HCT116 (cell line): Measurements from ENCODE around the gene KIF1A. TPM values are rescaled to one million over a fixed set of nuclear protein-coding genes. Genes with fewer than 3 reads are reported as not detected.

Experiments used
- ATAC-seq: fragments of 200-7000 bp; cut with Tn5 transposase; 2 replicates; pipeline ENCODE4 v1.9.1; 2020; ENCODE audit warnings: mild to moderate bottlenecking, moderate library complexity
- BruUV-seq: library from RNA; stranded (reverse); fragments of 400-500 nt; replicated peaks from 2 replicates; lab custom pipeline; 2021; lab: Mats Ljungman, UMichigan
- CTCF ChIA-PET: fragments of 300-600 bp; sonication (Branson Sonifier 250); formaldehyde crosslinking; loops from one replicate; lab custom pipeline; 2021; ENCODE audit warnings: antibody characterized with exemption; lab: Charles Lee
- POLR2A ChIA-PET: fragments of 300-600, 350-600 bp; sonication (Branson Sonifier 250); formaldehyde crosslinking; loops from one replicate; lab custom pipeline; 2021; ENCODE audit warnings: antibody characterized with exemption; lab: Charles Lee
- RAD21 ChIA-PET, 2 experiments: fragments of 300-600 bp; sonication (Branson Sonifier 250); formaldehyde crosslinking; loops; one replicate each; lab custom pipeline; 2023; ENCODE audit warnings: low total read pairs in 2 of 2; ENCODE audit not compliant: uncharacterized antibody in 2 of 2, unreplicated experiment in 2 of 2, low non-redundant PET in 1 of 2; lab: Charles Lee
- DNase-seq: peaks from one replicate; pipeline ENCODE4 v3.0.0-alpha.2; 2010; ENCODE audit warnings: low read depth, low spot score
- H2AFZ ChIP-seq: fragments of 200-600 bp; shearing (Covaris generic), sonication (generic); 2 replicates; pipeline ENCODE4 v1.6.1; 2017; ENCODE audit warnings: low read depth, mixed run types, mixed read lengths, antibody characterized with exemption, low read length; ENCODE audit not compliant: poor library complexity, severe bottlenecking
- H3K27ac ChIP-seq: 2 replicates; pipeline ENCODE4 v1.5.1; 2012; ENCODE audit warnings: low read depth, low read length
- H3K27me3 ChIP-seq: fragments of 200-600 bp; sonication (generic); 2 replicates; pipeline ENCODE4 v1.6.1; 2016; ENCODE audit warnings: mixed run types, low read length, mixed read lengths; ENCODE audit not compliant: insufficient read depth
- H3K36me3 ChIP-seq, 2 experiments: fragments of 200-500 bp in 1 of 2; fragments of 200-600 bp in 1 of 2; sonication (Bioruptor generic) in 1 of 2; sonication (generic) in 1 of 2; 2 replicates each; pipeline versions ENCODE4 v1.5.1 to v1.6.1; 2014 to 2016; ENCODE audit warnings: low read length in 2 of 2, inconsistent platforms in 1 of 2, mixed read lengths in 1 of 2, mixed run types in 1 of 2; ENCODE audit not compliant: insufficient read depth in 2 of 2, control insufficient read depth in 1 of 2
- H3K4me1 ChIP-seq, 2 experiments: fragments of 200-600 bp in 1 of 2; sonication (generic) in 1 of 2; 2 replicates each; pipeline versions ENCODE4 v1.5.1 to v1.6.1; 2012 to 2017; ENCODE audit warnings: low read length in 2 of 2, inconsistent platforms in 1 of 2, mild to moderate bottlenecking in 1 of 2, mixed read lengths in 1 of 2, mixed run types in 1 of 2, moderate library complexity in 1 of 2; ENCODE audit not compliant: insufficient read depth in 2 of 2, control insufficient read depth in 1 of 2
- H3K4me2 ChIP-seq: fragments of 200-600 bp; sonication (generic); 2 replicates; pipeline ENCODE4 v1.6.1; 2017; ENCODE audit warnings: mixed run types, low read length, mixed read lengths
- H3K4me3 ChIP-seq, 2 experiments: fragments of 200-600 bp in 1 of 2; sonication (generic) in 1 of 2; replicated peaks in 1 of 2; 2 replicates each; pipeline ENCODE4 v1.5.1; 2011 to 2016; ENCODE audit warnings: low read length in 2 of 2, control low read depth in 1 of 2, low read depth in 1 of 2, mild to moderate bottlenecking in 1 of 2, mixed read lengths in 1 of 2, mixed run types in 1 of 2
- H3K79me2 ChIP-seq: fragments of 200-600 bp; sonication (generic); 2 replicates; pipeline ENCODE4 v1.6.1; 2017; ENCODE audit warnings: mild to moderate bottlenecking, mixed run types, low read length, moderate library complexity, mixed read lengths; ENCODE audit not compliant: insufficient read depth
- H3K9ac ChIP-seq: fragments of 200-600 bp; sonication (generic); 2 replicates; pipeline ENCODE4 v1.6.1; 2016; ENCODE audit warnings: low read length, mixed read lengths
- H3K9me2 ChIP-seq: fragments of 200-600 bp; sonication (generic), shearing (Covaris generic); 2 replicates; pipeline ENCODE4 v1.6.1; 2017; ENCODE audit warnings: mixed run types, mild to moderate bottlenecking, moderate library complexity; ENCODE audit not compliant: insufficient read depth
- H3K9me3 ChIP-seq, 2 experiments: fragments of 200-500 bp in 1 of 2; fragments of 200-600 bp in 1 of 2; sonication (Bioruptor generic) in 1 of 2; sonication (generic) in 1 of 2; 2 replicates each; pipeline ENCODE4 v1.6.1; 2014 to 2017; ENCODE audit warnings: low read length in 2 of 2, mixed read lengths in 2 of 2, inconsistent platforms in 1 of 2, low read depth in 1 of 2, mild to moderate bottlenecking in 1 of 2, mixed run types in 1 of 2, moderate library complexity in 1 of 2; ENCODE audit not compliant: control insufficient read depth in 1 of 2, insufficient read depth in 1 of 2
- H4K20me1 ChIP-seq: fragments of 200-600 bp; sonication (generic), shearing (Covaris generic); 2 replicates; pipeline ENCODE4 v1.6.1; 2017; ENCODE audit warnings: mixed run types, mild to moderate bottlenecking, moderate library complexity; ENCODE audit not compliant: insufficient read depth
- EGR1 ChIP-seq: IDR thresholded peaks from 2 replicates; pipeline ENCODE4 v1.6.1; 2012; ENCODE audit warnings: low read depth
- ELF1 ChIP-seq: IDR thresholded peaks from 2 replicates; pipeline ENCODE4 v1.6.1; 2012; ENCODE audit warnings: low read depth, borderline replicate concordance
- EZH2phosphoT487 ChIP-seq: fragments of 200-600 bp; IDR thresholded peaks from 2 replicates; pipeline ENCODE4 v1.6.1; 2018; ENCODE audit warnings: antibody characterized with exemption, borderline replicate concordance
- JUND ChIP-seq: IDR thresholded peaks from 2 replicates; pipeline ENCODE4 v1.6.1; 2012
- POLR2A ChIP-seq: IDR thresholded peaks from 2 replicates; pipeline ENCODE4 v1.7.0; 2011; ENCODE audit warnings: borderline replicate concordance; ENCODE audit not compliant: insufficient read depth, insufficient read length; ENCODE audit errors: extremely low read depth
- POLR2AphosphoS5 ChIP-seq: IDR thresholded peaks from 2 replicates; pipeline ENCODE4 v1.6.1; 2011; ENCODE audit warnings: mild to moderate bottlenecking, low read depth, low read length, moderate library complexity
- RAD21 ChIP-seq: IDR thresholded peaks from 2 replicates; pipeline ENCODE4 v1.6.1; 2012; ENCODE audit warnings: low read depth, mild to moderate bottlenecking
- SIN3A ChIP-seq: IDR thresholded peaks from 2 replicates; pipeline ENCODE4 v1.6.1; 2012; ENCODE audit warnings: low read depth
- TCF7L2 ChIP-seq: IDR thresholded peaks from 2 replicates; pipeline ENCODE4 v1.7.0; 2011; ENCODE audit warnings: borderline replicate concordance, inconsistent platforms; ENCODE audit not compliant: insufficient read depth, insufficient read length; ENCODE audit errors: extremely low read depth
- YY1 ChIP-seq: IDR thresholded peaks from 2 replicates; pipeline ENCODE4 v1.6.1; 2011; ENCODE audit warnings: low read length, low read depth, moderate library complexity, mild to moderate bottlenecking; ENCODE audit not compliant: insufficient replicate concordance; ENCODE audit errors: extremely low read depth
- ZFX ChIP-seq: fragments of 450-650 bp; IDR thresholded peaks from 2 replicates; pipeline ENCODE4 v1.6.1; 2017
- intact Hi-C: fragments of 100-400 bp; cut with micrococcal nuclease; formaldehyde crosslinking; loops from 2 replicates; pipeline ENCODE4 v1.10.0; 2022
- total RNA-seq: library from RNA; stranded (reverse); gene quantifications from one replicate; pipeline ENCODE4 v1.2.1, GENCODE V29; 2021; ENCODE audit not compliant: unreplicated experiment
- TF ChIP-seq, protein P1 (sequence below): IDR thresholded peaks from 2 replicates; pipeline ENCODE4 v1.6.1; 2012
- TF ChIP-seq, protein P2 (sequence below): IDR thresholded peaks from 2 replicates; pipeline ENCODE4 v1.6.1; 2012; ENCODE audit warnings: low read depth
- TF ChIP-seq, protein P3 (sequence below): IDR thresholded peaks from 2 replicates; pipeline ENCODE4 v1.6.1; 2011; ENCODE audit warnings: mild to moderate bottlenecking, low read length, moderate library complexity; ENCODE audit not compliant: insufficient replicate concordance; ENCODE audit errors: extremely low read depth
- TF ChIP-seq, protein P4 (sequence below): IDR thresholded peaks from 2 replicates; pipeline ENCODE4 v1.6.1; 2012

The KIF1A gene
- total RNA-seq, 1 experiment from 2014 or later: 0.27 TPM

DNA sequence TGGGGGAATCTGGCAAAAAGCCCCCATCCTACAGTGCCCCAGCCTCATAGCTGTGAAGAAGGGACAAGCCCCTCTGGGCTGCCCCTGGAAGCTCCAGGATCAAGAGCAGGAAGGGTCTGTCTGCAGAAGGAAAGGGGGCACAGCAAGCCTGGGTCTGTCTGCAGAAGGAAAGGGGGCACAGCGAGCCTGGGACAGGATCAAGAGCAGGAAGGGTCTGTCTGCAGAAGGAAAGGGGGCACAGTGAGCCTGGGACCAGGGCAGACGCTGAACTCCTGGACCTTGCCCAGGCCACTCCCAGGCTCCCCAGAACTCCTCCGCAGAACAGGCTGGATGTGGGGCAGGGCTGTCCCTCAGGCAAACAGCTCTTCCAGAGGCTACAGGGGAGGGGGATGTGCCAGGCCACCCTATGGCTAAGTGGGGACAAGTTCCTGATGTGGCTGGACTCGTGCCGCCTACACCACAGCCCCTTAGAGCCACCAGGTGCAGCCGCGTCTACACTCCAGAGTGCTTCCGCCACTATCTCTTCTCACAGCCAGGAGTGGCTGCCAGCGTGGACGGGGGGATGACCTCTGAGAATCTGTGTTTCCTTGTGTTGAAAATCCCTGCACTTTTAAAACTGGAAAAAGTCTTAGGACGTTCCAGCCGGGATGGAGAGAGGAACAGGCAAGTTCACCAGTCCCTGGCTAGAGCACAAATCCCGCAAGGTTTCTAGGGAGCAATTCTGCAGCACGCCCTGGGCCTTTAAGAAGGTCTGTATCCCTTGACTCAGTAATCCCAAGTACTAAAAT, 20.8 kb downstream of the KIF1A start (continued):
- TF ChIP-seq YY1: no peak
- TF ChIP-seq ZFX: no peak
- TF ChIP-seq JUND: no peak
- TF ChIP-seq POLR2AphosphoS5: no peak
- no peak for TF ChIP-seq EZH2phosphoT487

DNA sequence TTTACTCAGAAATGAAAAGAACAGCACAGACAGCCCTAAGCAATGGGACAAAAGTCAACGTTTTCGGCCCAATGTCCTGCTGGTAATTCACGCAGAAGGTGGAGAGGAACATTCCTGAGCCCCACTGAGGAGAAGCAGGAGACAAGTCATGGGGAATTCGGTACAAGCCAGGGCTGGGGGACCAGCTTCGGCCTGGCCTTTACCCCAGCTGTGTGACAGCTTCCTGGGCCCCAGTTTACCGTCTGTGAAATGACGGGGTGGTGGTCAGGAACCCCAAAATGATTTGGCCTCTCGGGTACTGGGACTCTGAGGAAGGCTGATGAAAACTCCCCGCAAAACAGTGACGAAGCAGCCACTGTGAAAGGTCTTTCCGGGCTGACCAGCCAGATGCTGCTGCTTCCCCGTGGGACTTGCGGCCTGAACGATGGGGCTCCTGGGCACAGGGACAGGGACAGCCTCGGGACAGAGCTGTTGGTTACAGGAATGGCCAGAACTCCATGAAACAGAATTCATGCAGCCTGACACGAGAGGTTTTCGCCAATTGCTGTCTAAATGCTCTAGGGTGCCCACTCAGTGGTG, 21.6 kb downstream of the KIF1A start:
- no peak overlapping the region for H3K9ac ChIP-seq
- ChIA-PET POLR2A (no interaction called here), CTCF (no interaction called here), RAD21 (no interaction called here)
- no TSS peak for BruUV-seq
- H2AFZ ChIP-seq: no peak overlapping the region
- H4K20me1 ChIP-seq: no peaks in the 10 kb centered on the region
- H3K27ac ChIP-seq: no peak overlapping the region
- H3K36me3 ChIP-seq: no peaks in the 10 kb centered on the region
- no peak overlapping the region for H3K4me3 ChIP-seq
- ATAC-seq: no peak
- intact Hi-C loops: no loop called here
- H3K9me3 ChIP-seq: no peaks in the 10 kb centered on the region
- no peak for DNase-seq
- H3K79me2 ChIP-seq: no peaks in the 10 kb centered on the region
- H3K27me3 ChIP-seq: peaks cover 12% of the 10 kb centered on the region
- H3K4me2 ChIP-seq: no peak overlapping the region
- no peaks in the 10 kb centered on the region for H3K9me2 ChIP-seq
- TF ChIP-seq TCF7L2 (no peak), SIN3A (no peak), POLR2A (no peak), EZH2phosphoT487 (no peak), POLR2AphosphoS5 (no peak), ELF1 (no peak), EGR1 (no peak), RAD21 (no peak)
- TF ChIP-seq, protein P1, sequence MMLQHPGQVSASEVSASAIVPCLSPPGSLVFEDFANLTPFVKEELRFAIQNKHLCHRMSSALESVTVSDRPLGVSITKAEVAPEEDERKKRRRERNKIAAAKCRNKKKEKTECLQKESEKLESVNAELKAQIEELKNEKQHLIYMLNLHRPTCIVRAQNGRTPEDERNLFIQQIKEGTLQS: no peak
- TF ChIP-seq, protein P2, sequence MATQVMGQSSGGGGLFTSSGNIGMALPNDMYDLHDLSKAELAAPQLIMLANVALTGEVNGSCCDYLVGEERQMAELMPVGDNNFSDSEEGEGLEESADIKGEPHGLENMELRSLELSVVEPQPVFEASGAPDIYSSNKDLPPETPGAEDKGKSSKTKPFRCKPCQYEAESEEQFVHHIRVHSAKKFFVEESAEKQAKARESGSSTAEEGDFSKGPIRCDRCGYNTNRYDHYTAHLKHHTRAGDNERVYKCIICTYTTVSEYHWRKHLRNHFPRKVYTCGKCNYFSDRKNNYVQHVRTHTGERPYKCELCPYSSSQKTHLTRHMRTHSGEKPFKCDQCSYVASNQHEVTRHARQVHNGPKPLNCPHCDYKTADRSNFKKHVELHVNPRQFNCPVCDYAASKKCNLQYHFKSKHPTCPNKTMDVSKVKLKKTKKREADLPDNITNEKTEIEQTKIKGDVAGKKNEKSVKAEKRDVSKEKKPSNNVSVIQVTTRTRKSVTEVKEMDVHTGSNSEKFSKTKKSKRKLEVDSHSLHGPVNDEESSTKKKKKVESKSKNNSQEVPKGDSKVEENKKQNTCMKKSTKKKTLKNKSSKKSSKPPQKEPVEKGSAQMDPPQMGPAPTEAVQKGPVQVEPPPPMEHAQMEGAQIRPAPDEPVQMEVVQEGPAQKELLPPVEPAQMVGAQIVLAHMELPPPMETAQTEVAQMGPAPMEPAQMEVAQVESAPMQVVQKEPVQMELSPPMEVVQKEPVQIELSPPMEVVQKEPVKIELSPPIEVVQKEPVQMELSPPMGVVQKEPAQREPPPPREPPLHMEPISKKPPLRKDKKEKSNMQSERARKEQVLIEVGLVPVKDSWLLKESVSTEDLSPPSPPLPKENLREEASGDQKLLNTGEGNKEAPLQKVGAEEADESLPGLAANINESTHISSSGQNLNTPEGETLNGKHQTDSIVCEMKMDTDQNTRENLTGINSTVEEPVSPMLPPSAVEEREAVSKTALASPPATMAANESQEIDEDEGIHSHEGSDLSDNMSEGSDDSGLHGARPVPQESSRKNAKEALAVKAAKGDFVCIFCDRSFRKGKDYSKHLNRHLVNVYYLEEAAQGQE: no peak
- TF ChIP-seq, protein P3, sequence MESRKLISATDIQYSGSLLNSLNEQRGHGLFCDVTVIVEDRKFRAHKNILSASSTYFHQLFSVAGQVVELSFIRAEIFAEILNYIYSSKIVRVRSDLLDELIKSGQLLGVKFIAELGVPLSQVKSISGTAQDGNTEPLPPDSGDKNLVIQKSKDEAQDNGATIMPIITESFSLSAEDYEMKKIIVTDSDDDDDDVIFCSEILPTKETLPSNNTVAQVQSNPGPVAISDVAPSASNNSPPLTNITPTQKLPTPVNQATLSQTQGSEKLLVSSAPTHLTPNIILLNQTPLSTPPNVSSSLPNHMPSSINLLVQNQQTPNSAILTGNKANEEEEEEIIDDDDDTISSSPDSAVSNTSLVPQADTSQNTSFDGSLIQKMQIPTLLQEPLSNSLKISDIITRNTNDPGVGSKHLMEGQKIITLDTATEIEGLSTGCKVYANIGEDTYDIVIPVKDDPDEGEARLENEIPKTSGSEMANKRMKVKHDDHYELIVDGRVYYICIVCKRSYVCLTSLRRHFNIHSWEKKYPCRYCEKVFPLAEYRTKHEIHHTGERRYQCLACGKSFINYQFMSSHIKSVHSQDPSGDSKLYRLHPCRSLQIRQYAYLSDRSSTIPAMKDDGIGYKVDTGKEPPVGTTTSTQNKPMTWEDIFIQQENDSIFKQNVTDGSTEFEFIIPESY: no peak
- TF ChIP-seq, protein P4, sequence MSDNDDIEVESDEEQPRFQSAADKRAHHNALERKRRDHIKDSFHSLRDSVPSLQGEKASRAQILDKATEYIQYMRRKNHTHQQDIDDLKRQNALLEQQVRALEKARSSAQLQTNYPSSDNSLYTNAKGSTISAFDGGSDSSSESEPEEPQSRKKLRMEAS: no peak
- H3K4me1 ChIP-seq: no peaks in the 10 kb centered on the region
